Measurements from ENCODE around the gene ZFP36L1.

DNA sequence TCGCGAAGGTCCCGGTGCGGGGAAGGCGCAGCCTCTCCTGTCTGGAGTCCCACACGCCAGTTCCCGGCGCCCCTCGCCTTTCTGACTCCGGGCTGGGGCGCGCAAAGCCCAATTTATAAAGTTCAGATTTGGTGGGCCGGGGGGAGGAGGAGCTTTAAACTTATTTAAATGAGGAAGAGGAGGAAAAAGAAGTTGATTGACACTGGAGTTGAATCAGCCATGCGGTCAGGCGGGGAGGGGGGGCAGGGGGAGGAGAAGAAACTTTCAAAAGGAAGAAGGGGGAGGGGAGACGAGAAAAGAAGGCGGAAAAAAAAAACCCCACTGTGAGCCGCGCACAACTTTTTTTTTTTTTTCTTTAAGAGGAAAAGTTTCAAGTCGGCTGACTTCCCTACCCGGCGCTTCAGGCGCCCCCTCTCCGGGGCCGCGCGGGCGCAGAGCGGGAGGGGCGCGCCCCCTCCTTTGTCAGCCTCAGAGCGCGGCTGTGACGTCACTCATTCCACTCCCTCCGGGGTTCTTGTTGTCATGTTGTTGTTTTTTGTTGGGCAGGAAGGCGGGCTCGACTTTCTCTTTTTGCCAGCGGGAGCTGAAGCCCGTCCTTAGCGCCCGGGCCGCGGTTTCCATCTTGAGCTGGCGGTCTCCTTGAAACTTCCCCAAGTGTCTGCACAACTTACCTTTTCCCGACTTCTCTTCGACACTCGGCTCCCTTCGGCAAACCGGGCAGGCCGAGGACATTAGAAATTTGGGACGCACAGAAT is at the start of gene ZFP36L1:
- peak; percentile 99 for TF ChIP-seq FOXP2 (optimal IDR thresholded peaks at IDR 0.05; ENCODE audit: control extremely low read depth, extremely low read length, insufficient read depth)
- no peak for TF ChIP-seq EZH2 (IDR thresholded peaks at IDR 0.05)
- TF ChIP-seq POLR2AphosphoS5 (IDR thresholded peaks at IDR 0.05; ENCODE audit: borderline replicate concordance, low read depth, low read length), result peak; percentile 99

Data from SK-N-MC (cell line).